Measurements from ENCODE around the gene FBXO4. TPM values are rescaled to one million over a fixed set of nuclear protein-coding genes. Genes with fewer than 3 reads are reported as not detected.

The FBXO4 gene
- total and polyA plus RNA-seq, 10 donors: 12.8 to 24.6 (median 16.5) TPM

GRCh38 chr5:41985945-41986695 is 61.0 kb downstream of the FBXO4 start:
- no peak for TF ChIP-seq POLR2AphosphoS5 (IDR thresholded peaks at IDR 0.05)
- no peak for TF ChIP-seq CTCF (IDR thresholded peaks at IDR 0.05 in 8 of 11, conservative IDR thresholded peaks at IDR 0.05 in 3 of 11)
- TF ChIP-seq POLR2A (IDR thresholded peaks at IDR 0.05): no peak
- Histone ChIP-seq H3K36me3 (no peaks in the 10 kb centered on the region), H3K27ac (no peak overlapping the region), H3K9me3 (peaks cover 0 to 12% (median 3%) of the 10 kb centered on the region in 8 donors), H3K4me3 (no peak overlapping the region), H3K4me1 (no peaks in the 10 kb centered on the region), H3K27me3 (replicated peaks in 1 of 7) (peaks cover 0 to 6% (median 0%) of the 10 kb centered on the region in 7 donors)
- 71 to 79% (median 73%) methylated on average over 3 of the region's 3 CpGs for WGBS, 5 donors
- no peak for DNase-seq
- intact Hi-C loops (cut with DNase I; ENCODE audit: low total_unique reads): no loop called here

Small RNA genes lying within 50 kb of the gene (small RNA-seq; reads per million reads assigned to genes)
- 0 reads per million in 4 donors for gene RF00019

Other genes starting within 250 kb of the FBXO4 start
- 10 to 100 TPM; 11.0 to 16.7 (median 14.2) TPM for gene OXCT1, start 54.9 kb upstream of the FBXO4 start, total RNA-seq
- 10 to 100 TPM in 2 of 3 donors, 1 to 10 TPM in 1; 7.0 to 11.9 (median 10.1) TPM for gene OXCT1, start 54.9 kb upstream of the FBXO4 start, polyA plus RNA-seq
- 10 to 100 TPM; 20.4 to 29.3 (median 23.5) TPM for gene RIMOC1, start 20.9 kb upstream of the FBXO4 start, total RNA-seq
- gene RIMOC1, start 20.9 kb upstream of the FBXO4 start, polyA plus RNA-seq: 1 to 10 TPM; 4.5 to 7.0 (median 5.3) TPM

All from spleen (tissue), 11 donors.